ENCODE data around the gene CES4A.
"Not testable (repeated sequence)": the region's sequence is repeated elsewhere in the genome, so short reads cannot be mapped to it uniquely, and the experiment has no call there.

CES4A gene

GRCh38 chr16:67024384-67025209 is 36.2 kb downstream of the CES4A start:
- peak; percentile 29 for DNase-seq

- no peak for DNase-seq
Measured at GRCh38 chr16:67025210-67025550, 36.8 kb downstream of the CES4A start.

- DNase-seq: no peak
Measured at GRCh38 chr16:67026570-67026969, 38.2 kb downstream of the CES4A start.

- no peak for DNase-seq
Measured at GRCh38 chr16:67027046-67027445, 38.7 kb downstream of the CES4A start.

DNA sequence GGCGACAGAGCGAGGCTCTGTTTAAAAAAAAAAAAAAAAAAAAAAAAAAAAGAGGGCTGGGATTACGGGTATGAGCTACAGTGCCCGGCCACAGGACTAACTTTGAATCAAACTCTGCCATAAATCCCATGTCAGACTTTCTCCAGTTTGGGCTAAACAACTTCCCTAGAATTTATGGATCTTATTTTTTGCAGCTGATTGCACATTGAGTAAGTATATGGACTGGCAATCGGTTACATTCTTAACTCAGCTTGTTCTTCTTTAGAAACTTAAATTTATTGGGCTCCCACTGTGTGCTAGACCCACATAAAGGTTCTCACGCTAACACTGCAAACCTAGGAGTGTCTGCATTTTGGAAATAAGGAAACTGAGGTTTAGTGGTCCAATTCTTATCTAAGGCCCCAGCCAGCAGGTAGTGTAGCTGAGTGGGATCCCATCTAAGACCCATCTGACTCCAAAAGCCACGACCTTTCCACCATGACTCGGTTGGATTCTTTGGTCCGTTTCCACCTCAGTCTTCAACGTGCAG is 39.8 kb downstream of the CES4A start:
- no peak for DNase-seq

DNA sequence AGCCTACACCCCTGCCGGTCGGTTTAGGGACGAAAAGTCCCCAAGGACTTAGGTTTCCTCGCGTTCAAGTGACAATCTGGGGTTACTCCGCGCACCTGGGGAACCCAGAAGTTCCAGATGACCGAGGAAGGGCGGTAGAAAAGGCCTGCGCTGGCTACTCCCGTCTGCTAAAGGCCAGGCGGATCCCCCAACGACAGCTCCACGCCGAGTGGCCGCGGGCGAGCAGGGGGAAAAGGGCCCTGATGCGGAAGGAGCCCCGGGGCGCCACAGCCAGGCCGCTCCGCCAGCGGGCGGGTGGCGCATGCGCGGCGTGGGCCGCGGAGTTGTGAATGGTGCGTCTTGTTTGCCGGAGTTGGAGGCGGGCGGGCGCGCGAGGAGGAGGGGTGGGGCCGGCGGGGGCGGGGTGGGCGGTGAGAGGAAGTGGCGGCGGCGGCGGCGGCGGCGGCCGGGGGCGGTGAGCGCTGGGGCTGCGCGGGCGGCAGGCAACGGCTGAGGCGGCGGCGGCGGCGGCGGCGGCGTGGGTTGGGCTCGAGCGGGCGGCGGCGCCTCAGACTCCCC is 40.4 kb downstream of the CES4A start, which contains the start of gene CBFB:
TSS of gene CBFB (plus strand) at position 454 of the 558 bp plus-strand sequence. CDS start 259 bp downstream, outside the sequence.
- DNase-seq: peak; percentile 51

DNA sequence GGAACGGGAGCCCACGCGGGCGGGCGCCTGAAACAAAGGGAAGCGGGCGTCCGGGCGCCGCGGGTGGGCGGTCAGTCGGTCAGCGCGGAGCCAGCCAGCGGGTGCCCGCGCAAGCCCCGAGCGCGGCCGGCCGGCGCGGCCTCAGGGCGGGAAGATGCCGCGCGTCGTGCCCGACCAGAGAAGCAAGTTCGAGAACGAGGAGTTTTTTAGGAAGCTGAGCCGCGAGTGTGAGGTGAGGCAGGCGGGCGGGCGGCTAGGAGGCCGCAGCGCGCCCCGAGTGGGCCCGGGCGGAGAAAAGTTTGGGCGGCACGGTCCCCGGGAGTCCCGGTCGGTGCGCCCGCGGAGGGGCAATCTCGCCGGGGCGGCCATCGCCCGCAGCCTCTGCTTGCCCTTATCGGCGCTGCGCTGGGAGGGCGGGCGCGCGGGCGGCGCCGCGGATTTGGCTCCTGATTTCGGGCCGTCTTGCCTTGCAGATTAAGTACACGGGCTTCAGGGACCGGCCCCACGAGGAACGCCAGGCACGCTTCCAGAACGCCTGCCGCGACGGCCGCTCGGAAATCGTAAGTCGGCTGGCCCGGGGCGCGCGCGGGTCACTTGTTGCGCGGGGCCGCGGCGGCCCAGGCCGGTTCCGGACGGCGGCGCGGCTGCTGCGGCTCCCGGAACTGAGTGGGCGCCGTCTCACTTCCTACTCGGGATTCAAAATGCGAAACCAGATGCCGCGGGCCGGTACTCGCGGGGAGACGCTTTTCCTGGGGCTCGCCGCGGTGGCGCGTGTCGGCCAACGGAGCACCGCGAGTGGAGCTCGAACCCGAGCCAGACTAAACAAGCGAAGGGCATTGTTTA is 41.1 kb downstream of the CES4A start:
- no peak for DNase-seq

GRCh38 chr16:67030221-67030962 is 42.0 kb downstream of the CES4A start:
- DNase-seq: no peak

DNA sequence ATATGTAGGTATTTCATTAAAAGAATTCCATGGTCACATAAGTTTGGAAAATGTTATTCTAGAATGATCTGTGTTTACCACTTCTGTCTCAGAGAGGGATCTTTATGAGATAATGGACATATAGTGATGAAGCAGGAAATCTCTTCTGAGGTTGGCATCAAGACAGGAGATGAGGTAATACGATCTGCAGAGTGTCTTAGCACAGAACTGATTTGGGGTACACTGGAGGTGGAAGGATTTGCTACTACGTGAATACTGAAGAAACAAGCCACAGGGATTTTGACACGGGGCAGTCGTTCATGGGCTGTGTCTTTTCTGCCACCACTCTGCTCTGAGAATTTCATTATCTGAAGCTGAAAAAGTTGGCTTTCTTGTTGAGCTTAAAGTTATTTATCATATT is 46.1 kb downstream of the CES4A start:
- DNase-seq: no peak

GRCh38 chr16:67035364-67035763 is 47.0 kb downstream of the CES4A start:
- no peak for DNase-seq

- no peak for DNase-seq
Measured at GRCh38 chr16:67036323-67036741, 47.9 kb downstream of the CES4A start.

- DNase-seq: no peak
Measured at GRCh38 chr16:67039260-67040020, 51.1 kb downstream of the CES4A start.

- DNase-seq: no peak
Measured at GRCh38 chr16:67040166-67040565, 51.8 kb downstream of the CES4A start.

DNA sequence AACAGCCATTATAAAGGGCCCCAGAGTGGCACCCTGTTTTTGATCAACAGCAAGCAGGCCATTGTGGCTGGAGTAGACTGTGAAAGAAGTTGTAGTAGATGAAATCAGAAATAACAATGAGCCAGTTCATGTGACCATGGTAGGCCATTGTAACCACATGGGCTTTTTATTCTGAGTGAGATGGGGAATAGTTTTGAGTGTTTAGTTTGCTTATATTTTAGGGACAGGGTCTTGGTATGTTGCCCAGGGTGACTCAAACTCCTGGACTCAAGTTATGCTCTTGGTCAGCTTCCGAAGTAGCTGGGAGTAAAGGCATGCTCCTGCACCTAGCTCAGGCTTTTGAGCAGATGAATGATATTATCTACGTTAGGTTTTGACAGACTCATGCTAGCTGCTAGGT is 52.5 kb downstream of the CES4A start:
- no peak for DNase-seq

- not testable (repeated sequence) for DNase-seq
Measured at GRCh38 chr16:67041520-67041919, 53.1 kb downstream of the CES4A start.

DNA sequence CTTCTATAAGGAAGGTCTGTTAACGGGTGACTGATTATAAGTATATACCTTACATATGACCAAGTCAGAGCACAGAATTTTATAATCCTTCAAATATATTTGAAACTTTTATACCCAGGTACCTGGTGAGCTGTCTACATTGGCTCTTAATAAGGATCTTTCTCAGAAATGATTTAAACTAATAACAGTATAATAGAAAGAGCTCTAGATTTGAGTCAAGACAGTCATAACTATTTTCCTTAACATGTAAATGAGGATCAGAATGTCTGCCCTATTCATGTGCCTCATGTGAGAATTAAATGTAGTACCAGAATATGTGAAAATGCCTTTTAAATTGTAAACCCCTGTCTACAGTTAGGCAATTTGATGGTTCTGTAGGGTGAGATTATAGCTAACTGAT is 55.0 kb downstream of the CES4A start:
- no peak for DNase-seq

- DNase-seq: no peak
Measured at GRCh38 chr16:67050796-67051195, 62.4 kb downstream of the CES4A start.

DNA sequence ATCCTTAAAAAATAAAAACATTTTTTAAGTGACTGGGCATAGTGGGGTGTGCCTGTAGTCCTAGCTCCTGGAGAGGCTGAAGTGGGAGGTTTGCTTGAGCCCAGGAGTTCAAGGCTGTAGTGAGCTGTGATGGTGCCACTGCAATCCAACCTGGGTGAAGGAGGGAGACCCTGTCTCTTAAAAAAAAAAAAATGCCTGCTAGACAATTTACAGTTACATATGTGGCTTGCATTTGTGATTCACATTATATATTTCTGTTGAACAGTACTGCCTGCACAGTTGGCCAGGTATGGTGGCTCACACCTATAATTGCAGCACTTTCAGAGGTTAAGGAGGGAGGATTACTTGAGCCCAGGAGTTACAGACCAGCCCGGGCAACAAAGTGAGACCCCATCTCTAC is 64.0 kb downstream of the CES4A start:
- DNase-seq: no peak

DNA sequence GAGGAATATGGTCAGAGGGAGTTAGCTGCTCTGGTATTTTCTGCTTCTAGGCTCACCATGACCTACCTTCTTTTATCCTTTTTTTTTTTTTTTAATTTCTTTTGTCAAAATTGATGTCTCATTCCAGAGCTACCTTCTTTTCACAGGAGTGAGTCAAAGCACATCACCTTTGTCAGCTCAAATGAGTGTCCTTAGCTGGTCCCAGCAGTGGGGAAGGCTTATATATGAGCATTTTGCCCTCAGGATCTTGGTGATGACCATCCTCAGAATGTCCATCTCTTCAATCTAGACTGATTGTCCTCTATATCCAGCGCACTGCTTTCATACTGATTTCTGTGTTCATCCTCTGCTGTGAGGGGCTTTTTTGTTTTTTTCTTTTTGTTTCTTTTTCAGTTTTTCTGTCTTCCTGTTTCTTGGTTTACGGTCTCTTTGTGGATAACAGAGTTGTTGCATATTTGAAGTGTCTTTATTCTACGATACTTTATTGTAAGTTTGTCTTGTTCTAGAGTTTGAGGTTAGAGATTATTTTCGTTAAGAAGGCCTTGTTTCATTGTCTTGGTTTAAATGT is 65.5 kb downstream of the CES4A start:
- no peak for DNase-seq

DNA sequence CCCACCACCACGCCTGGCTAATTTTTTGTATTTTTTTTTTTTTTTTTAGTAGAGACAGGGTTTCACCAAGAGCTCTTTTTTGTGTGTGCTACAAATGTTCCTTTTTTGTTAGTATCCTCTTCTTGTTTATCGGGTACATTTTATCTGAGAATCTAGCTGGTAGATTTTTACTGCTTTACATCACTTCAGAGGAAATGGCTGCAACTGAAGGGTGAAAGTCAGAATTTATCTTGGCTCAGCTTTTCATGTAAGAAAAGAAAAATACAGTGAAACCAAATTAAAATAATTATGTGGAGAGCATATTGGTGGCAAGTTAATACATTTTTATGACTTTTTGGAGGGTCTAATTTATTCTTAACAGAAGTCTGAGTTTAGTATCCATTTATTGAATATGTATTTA is 66.5 kb downstream of the CES4A start:
- DNase-seq: no peak

GRCh38 chr16:67055712-67056487 is 67.5 kb downstream of the CES4A start:
- no peak for DNase-seq
